SK-N-MC (cell line): ENCODE data around the gene UBE2O.

Experiments
- EZH2 ChIP-seq: fragments of 200-600 bp; sonication (generic); IDR thresholded peaks from one replicate; pipeline ENCODE4 v1.6.1; 2017; ENCODE audit warnings: antibody characterized with exemption
- POLR2AphosphoS5 ChIP-seq: IDR thresholded peaks from 2 replicates; pipeline ENCODE4 v1.6.1; 2012; ENCODE audit warnings: mild to moderate bottlenecking, low read depth, low read length, borderline replicate concordance

- no peak for TF ChIP-seq POLR2AphosphoS5
- TF ChIP-seq EZH2 = no peak
Measured at GRCh38 chr17:76492123-76492988, 39.4 kb upstream of the UBE2O start.
